IMR-90 (cell line): Measurements from ENCODE around the gene TRPM1. TPM values are rescaled to one million over a fixed set of nuclear protein-coding genes. Genes with fewer than 3 reads are reported as not detected.
A peak's percentile ranks its signal among the peaks of the same experiment; 100 is the strongest.

Experiments
- ATAC-seq: fragments of 200-7000 bp; cut with Tn5 transposase; 2 replicates; pipeline ENCODE4 v1.9.1; 2020; ENCODE audit warnings: low read depth, mild to moderate bottlenecking, moderate library complexity
- BruUV-seq: library from RNA; stranded (reverse); fragments of 400-500 nt; replicated peaks from 2 replicates; lab custom pipeline; 2021; lab: Mats Ljungman, UMichigan
- CTCF ChIA-PET: fragments of 300-600 bp; formaldehyde crosslinking; extraction: SDS; loops from one replicate; lab custom pipeline; 2021; ENCODE audit warnings: antibody characterized with exemption; lab: Yijun Ruan, JAX
- POLR2A ChIA-PET: fragments of 300-600 bp; sonication (Branson Sonifier 250); formaldehyde crosslinking; loops from one replicate; lab custom pipeline; 2022; ENCODE audit warnings: antibody characterized with exemption; ENCODE audit not compliant: unreplicated experiment; lab: Charles Lee
- DNase-seq: peaks from one replicate; pipeline ENCODE4 v3.0.0; 2013
- H2AFZ ChIP-seq: replicated peaks from 2 replicates; pipeline ENCODE3; 2013; ENCODE audit warnings: low read length, mild to moderate bottlenecking; ENCODE audit not compliant: poor library complexity
- H2AK5ac ChIP-seq: 2 replicates; pipeline ENCODE4 v1.6.1; 2013; ENCODE audit warnings: low read depth, low read length, inconsistent platforms
- H2AK9ac ChIP-seq: replicated peaks from 2 replicates; pipeline ENCODE3; 2013; ENCODE audit warnings: mild to moderate bottlenecking, low read depth, low read length, moderate library complexity; ENCODE audit not compliant: poor library complexity
- H2BK120ac ChIP-seq: 2 replicates; pipeline ENCODE4 v1.6.1; 2013; ENCODE audit warnings: low read depth, low read length, inconsistent platforms
- H2BK15ac ChIP-seq: 3 replicates; pipeline ENCODE4 v1.6.1; 2013; ENCODE audit warnings: low read depth, low read length, inconsistent platforms
- H2BK20ac ChIP-seq: 2 replicates; pipeline ENCODE4 v1.6.1; 2013; ENCODE audit warnings: low read depth, mild to moderate bottlenecking, inconsistent platforms, low read length, moderate library complexity
- H2BK5ac ChIP-seq: 2 replicates; pipeline ENCODE4 v1.6.1; 2013; ENCODE audit warnings: mild to moderate bottlenecking, low read depth, low read length, inconsistent platforms; ENCODE audit not compliant: poor library complexity, severe bottlenecking
- H3K14ac ChIP-seq: replicated peaks from 2 replicates; pipeline ENCODE4 v1.6.1; 2013; ENCODE audit warnings: low read depth, low read length, inconsistent platforms
- H3K18ac ChIP-seq: 2 replicates; pipeline ENCODE4 v1.6.1; 2013; ENCODE audit warnings: low read depth, low read length, control low read depth
- H3K23ac ChIP-seq: 2 replicates; pipeline ENCODE4 v1.6.1; 2013; ENCODE audit warnings: low read depth, low read length, inconsistent platforms
- H3K27ac ChIP-seq: 2 replicates; pipeline ENCODE4 v1.5.1; 2013; ENCODE audit warnings: mild to moderate bottlenecking, control low read depth, low read length; ENCODE audit not compliant: insufficient read depth
- H3K27me3 ChIP-seq: 2 replicates; pipeline ENCODE4 v1.6.1; 2013; ENCODE audit warnings: low read length; ENCODE audit not compliant: control insufficient read depth, insufficient read depth
- H3K36me3 ChIP-seq: 2 replicates; pipeline ENCODE4 v1.6.1; 2013; ENCODE audit warnings: low read length, mixed read lengths; ENCODE audit not compliant: control insufficient read depth, insufficient read depth
- H3K4ac ChIP-seq: 2 replicates; pipeline ENCODE4 v1.6.1; 2013; ENCODE audit warnings: low read depth, low read length, inconsistent platforms
- H3K4me1 ChIP-seq: 2 replicates; pipeline ENCODE4 v1.6.1; 2013; ENCODE audit warnings: low read length, mixed read lengths; ENCODE audit not compliant: control insufficient read depth, insufficient read depth
- H3K4me2 ChIP-seq: 2 replicates; pipeline ENCODE4 v1.6.1; 2013; ENCODE audit warnings: low read depth, mild to moderate bottlenecking, control low read depth, low read length, moderate library complexity
- H3K4me3 ChIP-seq: 2 replicates; pipeline ENCODE4 v1.5.1; 2013; ENCODE audit warnings: low read depth, mild to moderate bottlenecking, control low read depth, low read length, moderate library complexity; ENCODE audit not compliant: insufficient read depth
- H3K56ac ChIP-seq: 2 replicates; pipeline ENCODE4 v1.6.1; 2013; ENCODE audit warnings: low read length, inconsistent platforms; ENCODE audit not compliant: insufficient read depth; ENCODE audit errors: extremely low read depth
- H3K79me1 ChIP-seq, 2 experiments: 2 replicates each; pipeline ENCODE4 v1.6.1; 2013; ENCODE audit warnings: low read length in 2 of 2, inconsistent platforms in 1 of 2, low read depth in 1 of 2
- H3K9ac ChIP-seq: 2 replicates; pipeline ENCODE4 v1.6.1; 2013; ENCODE audit warnings: low read depth, low read length, control low read depth
- H3K9me1 ChIP-seq: 2 replicates; pipeline ENCODE4 v1.6.1; 2013; ENCODE audit warnings: low read length, inconsistent platforms; ENCODE audit not compliant: insufficient read depth
- H3K9me3 ChIP-seq: 2 replicates; pipeline ENCODE4 v1.6.1; 2013; ENCODE audit warnings: low read length; ENCODE audit not compliant: control insufficient read depth, insufficient read depth
- H4K20me1 ChIP-seq: 2 replicates; pipeline ENCODE4 v1.6.1; 2013; ENCODE audit warnings: low read length, inconsistent platforms; ENCODE audit not compliant: insufficient read depth
- H4K5ac ChIP-seq: 2 replicates; pipeline ENCODE4 v1.6.1; 2013; ENCODE audit warnings: mild to moderate bottlenecking, low read depth, low read length, control low read depth
- H4K8ac ChIP-seq, 2 experiments: 2 replicates each; pipeline ENCODE4 v1.6.1; 2013; ENCODE audit warnings: low read depth in 2 of 2, low read length in 2 of 2, control low read depth in 1 of 2, inconsistent platforms in 1 of 2
- H4K91ac ChIP-seq: 2 replicates; pipeline ENCODE4 v1.6.1; 2013; ENCODE audit warnings: low read depth, low read length, inconsistent platforms; ENCODE audit not compliant: insufficient read depth
- CEBPB ChIP-seq: IDR thresholded peaks from 2 replicates; pipeline ENCODE4 v1.6.1; 2012; ENCODE audit warnings: low read depth, low read length, improper control_type of control experiment
- MAZ ChIP-seq: IDR thresholded peaks from 2 replicates; pipeline ENCODE4 v1.6.1; 2012; ENCODE audit warnings: low read depth, mild to moderate bottlenecking, low read length, improper control_type of control experiment, moderate library complexity, borderline replicate concordance
- NFE2L2 ChIP-seq: fragments of 150-350 bp; IDR thresholded peaks from 2 replicates; pipeline ENCODE4 v1.6.1; 2016; ENCODE audit warnings: low read depth, mild to moderate bottlenecking, low read length
- RCOR1 ChIP-seq: IDR thresholded peaks from 2 replicates; pipeline ENCODE4 v1.6.1; 2012; ENCODE audit warnings: mild to moderate bottlenecking, low read length, improper control_type of control experiment; ENCODE audit not compliant: insufficient replicate concordance
- USF2 ChIP-seq: fragments of 150-350 bp; IDR thresholded peaks from 2 replicates; pipeline ENCODE4 v1.6.1; 2017; ENCODE audit warnings: mild to moderate bottlenecking, antibody characterized with exemption, low read length, low read depth
- WGBS, 2 experiments: methylation state at CpG; one replicate each; pipeline versions ENCODE4 v1.1.5 to v1.1.7; 2013; ENCODE audit warnings: missing lambda C conversion rate in 2 of 2; ENCODE audit not compliant: insufficient read length in 1 of 2; ENCODE audit errors: extremely low coverage in 2 of 2; 5-methylcytosine and 5-hydroxymethylcytosine counted together
- dilution Hi-C: fragments of 300-500 bp; cut with HindIII; formaldehyde crosslinking; loops from one replicate; pipeline ENCODE4 v1.14.3; 2018; ENCODE audit warnings: low sequenced_read_pairs; ENCODE audit not compliant: unreplicated experiment
- in situ Hi-C: fragments of 300-500 bp; cut with MboI; formaldehyde crosslinking; loops from 3 replicates; pipeline ENCODE4 v1.14.3; 2019; ENCODE audit warnings: low sequenced_read_pairs, inconsistent platforms, mixed read lengths
- intact Hi-C: fragments of 100-400 bp; cut with micrococcal nuclease; formaldehyde crosslinking; loops from 2 replicates; pipeline ENCODE4 v1.10.0; 2022
- polyA plus RNA-seq, 3 experiments: library from polyadenylated mRNA; depleted of rRNA; stranded (reverse); fragments of >200 nt; gene quantifications; 2 replicates each; pipeline ENCODE4 v1.2.3, GENCODE V29; 2012; ENCODE audit warnings: low replicate concordance in 1 of 3
- total RNA-seq: library from RNA; depleted of rRNA; stranded (reverse); fragments of >200 nt; gene quantifications from 2 replicates; pipeline ENCODE4 v1.2.3, GENCODE V29; 2012

The TRPM1 gene
- total and polyA plus RNA-seq, 2 of the 4 experiments (the other 2 are of a cell fraction) = not detected

- H3K23ac ChIP-seq = no peak overlapping the region
Measured at GRCh38 chr15:31013863-31014607, 87.5 kb downstream of the TRPM1 start.

More at GRCh38 chr15:31013863-31014607, 87.5 kb downstream of the TRPM1 start:
- H3K4me2 ChIP-seq = no peak overlapping the region
- DNase-seq = no peak
- no peaks in the 10 kb centered on the region for H3K79me1 ChIP-seq
- dilution Hi-C loops (no loop called here), intact Hi-C loops (no loop called here), in situ Hi-C loops (no loop called here)
- no CpG with 5 or more reads among the region's 2 CpGs for WGBS, 2 experiments
- H3K9me3 ChIP-seq = peaks cover 7% of the 10 kb centered on the region
- no peak overlapping the region for H4K5ac ChIP-seq
- peak overlapping the region; percentile 42 for H2BK20ac ChIP-seq
- no TSS peak for BruUV-seq
- peak overlapping the region; percentile 16; the same call in 1 of the 2 replicates for H2BK120ac ChIP-seq
- no peak overlapping the region for H3K18ac ChIP-seq
- no peak overlapping the region for H3K9ac ChIP-seq
- H4K8ac ChIP-seq = no peak overlapping the region
- no peak overlapping the region for H3K4me3 ChIP-seq
- no peaks in the 10 kb centered on the region for H3K36me3 ChIP-seq
- no peaks in the 10 kb centered on the region for H3K27me3 ChIP-seq
- no peak overlapping the region for H2BK5ac ChIP-seq
- H3K14ac ChIP-seq = no peak overlapping the region
- peak overlapping the region; percentile 24 for H2AFZ ChIP-seq
- no peaks in the 10 kb centered on the region for H3K9me1 ChIP-seq
- TF ChIP-seq CEBPB (no peak), MAZ (no peak), NFE2L2 (no peak), RCOR1 (no peak), USF2 (no peak)
- H3K27ac ChIP-seq = no peak overlapping the region
- ChIA-PET CTCF (interaction anchor here (0.6 to 1.5 kb wide), 4 partner anchors 10 to 50 kb away, joined by 3 to 5 read pairs (median 4); no protein-coding TSS in a partner anchor), POLR2A (no interaction called here)
- H4K91ac ChIP-seq = no peak overlapping the region
- H3K56ac ChIP-seq = no peak overlapping the region
- ATAC-seq = no peak; the same call in 1 of the 2 replicates
- no peak overlapping the region for H2AK5ac ChIP-seq
- 0 out of 2 replicates have a peak, but pooled peaks cover 3% of the 10 kb centered on the region for H3K4me1 ChIP-seq
- H4K20me1 ChIP-seq = no peaks in the 10 kb centered on the region
- H3K4ac ChIP-seq = no peak overlapping the region
- H2AK9ac ChIP-seq = no peak overlapping the region
- H2BK15ac ChIP-seq = no peak overlapping the region
